HUES48 (cell line): Measurements from ENCODE around the gene DPPA5.
"Not testable (repeated sequence)": the region's sequence is repeated elsewhere in the genome, so short reads cannot be mapped to it uniquely, and the experiment has no call there.

Experiments
- H3K27ac ChIP-seq: one replicate; pipeline ENCODE4 v1.7.0; 2013; ENCODE audit warnings: low read depth, low read length, inconsistent platforms
- H3K27me3 ChIP-seq: 2 replicates; pipeline ENCODE4 v1.6.1; 2013; ENCODE audit warnings: mild to moderate bottlenecking, low read length; ENCODE audit not compliant: control insufficient read depth, insufficient read depth
- H3K36me3 ChIP-seq: 2 replicates; pipeline ENCODE4 v1.6.1; 2013; ENCODE audit warnings: low read length; ENCODE audit not compliant: control insufficient read depth, insufficient read depth
- H3K4me1 ChIP-seq: 2 replicates; pipeline ENCODE4 v1.6.1; 2013; ENCODE audit warnings: mild to moderate bottlenecking, low read length; ENCODE audit not compliant: control insufficient read depth, insufficient read depth
- H3K4me3 ChIP-seq: 2 replicates; pipeline ENCODE4 v1.5.1; 2013; ENCODE audit warnings: mild to moderate bottlenecking, low read depth, low read length
- H3K9ac ChIP-seq: 2 replicates; pipeline ENCODE4 v1.6.1; 2013; ENCODE audit warnings: mild to moderate bottlenecking, low read depth, low read length, moderate library complexity
- H3K9me3 ChIP-seq: 2 replicates; pipeline ENCODE4 v1.6.1; 2013; ENCODE audit warnings: low read length; ENCODE audit not compliant: control insufficient read depth, insufficient read depth

Gene DPPA5

DNA sequence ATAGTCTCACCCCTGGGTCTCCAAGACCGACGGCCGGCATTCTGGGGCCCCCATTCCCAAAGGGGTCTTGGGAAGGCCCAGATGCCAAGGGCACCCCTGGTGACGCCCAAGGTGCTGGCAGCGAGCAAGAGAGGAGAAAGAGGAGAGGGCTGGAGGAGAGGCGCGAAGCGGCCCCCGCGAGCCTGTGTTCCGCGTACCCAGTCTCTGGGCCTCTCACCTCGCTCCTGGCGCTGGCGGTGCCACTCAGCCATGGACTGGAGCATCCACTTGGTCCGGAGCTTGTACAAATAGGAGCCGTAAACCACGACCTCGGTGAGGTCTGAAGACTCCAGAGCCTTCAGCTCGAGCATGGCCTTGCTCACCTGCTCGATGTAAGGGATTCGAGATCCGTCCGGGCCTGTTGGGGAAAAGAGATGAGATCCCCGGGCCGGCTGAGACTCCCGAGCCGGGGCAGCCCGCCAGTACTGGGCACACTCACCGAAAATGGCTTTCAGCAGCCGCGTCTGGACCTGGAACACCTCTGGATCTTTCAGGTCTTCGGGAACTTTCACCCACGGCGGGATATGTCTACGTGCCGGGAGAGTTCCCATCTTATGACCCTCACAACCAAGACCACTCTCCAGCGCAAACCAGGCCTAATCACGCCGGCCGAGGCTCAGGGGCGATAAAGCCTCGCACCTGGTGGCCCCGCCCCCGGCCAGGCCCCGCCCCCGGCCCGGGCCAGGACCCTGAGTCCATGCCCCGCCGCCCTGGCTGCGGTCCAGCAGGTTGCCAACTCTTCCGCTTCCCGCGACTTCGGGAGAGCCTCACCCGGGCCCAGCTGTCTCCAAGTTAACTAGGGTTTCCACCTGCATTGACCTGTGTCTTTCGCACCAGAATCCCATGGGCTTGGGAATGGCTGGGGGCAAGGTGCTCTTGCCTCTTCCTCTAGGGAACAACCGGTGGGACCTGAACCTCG is at the start of gene DPPA5:
TSS of gene DPPA5 (minus strand) at position 641 of the 958 bp plus-strand sequence. CDS start at position 590, 51 bp downstream.
- Histone ChIP-seq H3K27me3 (no peaks in the 10 kb centered on the region), H3K27ac (no peak within 1 kb of the TSS), H3K4me3 (no peak within 1 kb of the TSS), H3K9ac (no peak within 1 kb of the TSS), H3K4me1 (peaks cover 18% of the 10 kb centered on the region), H3K36me3 (no peaks in the 10 kb centered on the region), H3K9me3 (no peaks in the 10 kb centered on the region; the same call in 1 of the 2 replicates)

DNA sequence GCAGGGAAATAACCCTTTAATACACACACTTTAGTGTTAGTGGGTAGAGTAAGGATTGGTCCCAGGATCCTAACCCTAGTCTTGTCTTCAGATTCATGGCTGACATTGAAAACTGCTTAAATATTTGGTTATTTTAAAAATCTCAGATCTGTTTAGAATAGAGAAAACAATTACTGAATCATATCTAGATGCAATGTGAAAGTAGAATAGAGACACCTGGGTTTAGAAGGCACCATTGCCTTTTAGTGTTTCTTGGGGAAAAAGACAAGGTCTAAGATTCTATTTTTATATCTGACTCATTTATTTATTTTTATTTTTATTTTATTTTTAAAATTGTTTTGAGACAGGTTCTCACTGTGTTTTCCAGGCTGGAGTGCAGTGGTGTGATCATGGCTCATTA is 46.6 kb upstream of the DPPA5 start:
- Histone ChIP-seq H3K27ac (no peak overlapping the region), H3K9ac (no peak overlapping the region), H3K36me3 (no peaks in the 10 kb centered on the region), H3K4me3 (no peak overlapping the region), H3K27me3 (no peaks in the 10 kb centered on the region), H3K9me3 (no peaks in the 10 kb centered on the region), H3K4me1 (no peaks in the 10 kb centered on the region)

GRCh38 chr6:73395875-73396274 is 41.8 kb upstream of the DPPA5 start:
- Histone ChIP-seq H3K4me3 (no peak overlapping the region), H3K9me3 (no peaks in the 10 kb centered on the region), H3K4me1 (no peaks in the 10 kb centered on the region), H3K9ac (no peak overlapping the region), H3K36me3 (no peaks in the 10 kb centered on the region), H3K27ac (no peak overlapping the region), H3K27me3 (no peaks in the 10 kb centered on the region)

DNA sequence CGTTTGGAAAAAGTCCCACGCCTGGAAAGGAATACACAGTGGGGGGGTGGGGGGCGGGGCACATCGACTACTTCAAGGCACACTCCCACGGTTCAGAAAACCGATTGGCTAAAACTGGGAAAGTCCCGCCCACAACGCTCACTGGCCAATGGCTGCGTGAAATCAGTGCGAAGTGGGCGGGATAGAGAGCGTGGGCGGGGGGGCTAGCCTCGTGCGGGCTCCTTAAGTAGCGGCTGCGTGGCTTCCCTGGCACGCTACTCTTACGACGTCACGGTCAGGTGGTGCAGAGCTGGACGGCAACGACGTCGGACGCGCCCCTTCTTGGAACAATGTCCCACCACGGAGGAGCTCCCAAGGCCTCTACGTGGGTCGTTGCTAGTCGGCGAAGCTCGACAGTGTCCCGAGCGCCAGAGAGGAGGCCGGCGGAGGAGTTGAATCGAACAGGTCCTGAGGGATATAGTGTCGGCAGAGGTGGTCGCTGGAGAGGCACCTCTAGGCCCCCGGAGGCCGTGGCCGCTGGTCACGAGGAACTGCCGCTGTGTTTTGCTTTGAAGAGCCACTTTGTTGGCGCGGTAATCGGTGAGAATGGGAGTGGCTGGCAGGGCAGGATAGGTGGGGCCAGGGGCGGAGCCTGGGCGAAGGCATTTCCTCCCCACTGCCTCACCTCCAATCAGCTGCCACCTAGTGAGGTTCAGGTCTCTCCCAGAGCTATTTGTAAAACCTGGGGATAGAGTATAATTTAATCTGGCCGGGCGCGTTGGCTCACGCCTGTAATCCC is 40.7 kb upstream of the DPPA5 start, which contains the start of gene DDX43:
TSS of gene DDX43 (plus strand) at position 252 of the 778 bp plus-strand sequence. CDS start at position 330, 78 bp downstream.
- H3K27me3 ChIP-seq = no peaks in the 10 kb centered on the region
- H3K4me1 ChIP-seq = no peaks in the 10 kb centered on the region
- H3K9me3 ChIP-seq = no peaks in the 10 kb centered on the region
- H3K4me3 ChIP-seq = no peak within 1 kb of the TSS
- no peak within 1 kb of the TSS for H3K9ac ChIP-seq
- H3K36me3 ChIP-seq = no peaks in the 10 kb centered on the region
- H3K27ac ChIP-seq = no peak within 1 kb of the TSS

GRCh38 chr6:73393278-73393677 is 39.2 kb upstream of the DPPA5 start:
- H3K27me3 ChIP-seq = no peaks in the 10 kb centered on the region
- no peaks in the 10 kb centered on the region for H3K36me3 ChIP-seq
- H3K4me1 ChIP-seq = peaks cover 7% of the 10 kb centered on the region; the same call in 1 of the 2 replicates
- H3K9me3 ChIP-seq = no peaks in the 10 kb centered on the region
- H3K4me3 ChIP-seq = no peak overlapping the region
- no peak overlapping the region for H3K27ac ChIP-seq
- no peak overlapping the region for H3K9ac ChIP-seq

DNA sequence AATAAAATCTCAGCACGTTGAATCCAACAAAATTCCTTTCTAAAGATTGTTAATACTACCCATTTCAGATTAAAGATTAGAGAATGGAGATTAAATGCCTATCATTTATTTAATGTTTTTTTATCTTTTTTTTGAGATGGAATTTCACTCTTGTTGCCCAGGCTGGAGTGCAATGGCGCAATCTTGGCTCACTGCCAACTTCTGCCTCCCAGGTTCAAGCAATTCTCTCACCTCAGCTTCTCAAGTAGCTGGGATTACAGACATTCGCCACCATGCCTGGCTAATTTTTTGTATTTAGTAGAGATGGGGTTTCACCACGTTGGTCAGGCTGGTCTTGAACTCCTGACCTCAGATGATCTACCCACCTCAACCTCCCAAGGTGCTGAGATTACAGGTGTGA is 38.1 kb upstream of the DPPA5 start:
- not testable (repeated sequence) for H3K4me3 ChIP-seq, H3K36me3 ChIP-seq, H3K27me3 ChIP-seq, H3K27ac ChIP-seq, H3K9me3 ChIP-seq, H3K4me1 ChIP-seq, H3K9ac ChIP-seq

- Histone ChIP-seq H3K4me3 (no peak overlapping the region), H3K27me3 (no peaks in the 10 kb centered on the region), H3K4me1 (peaks cover 8% of the 10 kb centered on the region; the same call in 1 of the 2 replicates), H3K27ac (no peak overlapping the region), H3K9ac (no peak overlapping the region), H3K9me3 (no peaks in the 10 kb centered on the region), H3K36me3 (no peaks in the 10 kb centered on the region)
Observed at GRCh38 chr6:73391675-73392074, 37.6 kb upstream of the DPPA5 start.

- no peaks in the 10 kb centered on the region for H3K36me3 ChIP-seq
- H3K9me3 ChIP-seq = no peaks in the 10 kb centered on the region
- H3K4me3 ChIP-seq = no peak overlapping the region
- no peaks in the 10 kb centered on the region for H3K27me3 ChIP-seq
- H3K27ac ChIP-seq = no peak overlapping the region
- no peak overlapping the region for H3K9ac ChIP-seq
- H3K4me1 ChIP-seq = peaks cover 8% of the 10 kb centered on the region; the same call in 1 of the 2 replicates
Observed at GRCh38 chr6:73389854-73390253, 35.8 kb upstream of the DPPA5 start.

DNA sequence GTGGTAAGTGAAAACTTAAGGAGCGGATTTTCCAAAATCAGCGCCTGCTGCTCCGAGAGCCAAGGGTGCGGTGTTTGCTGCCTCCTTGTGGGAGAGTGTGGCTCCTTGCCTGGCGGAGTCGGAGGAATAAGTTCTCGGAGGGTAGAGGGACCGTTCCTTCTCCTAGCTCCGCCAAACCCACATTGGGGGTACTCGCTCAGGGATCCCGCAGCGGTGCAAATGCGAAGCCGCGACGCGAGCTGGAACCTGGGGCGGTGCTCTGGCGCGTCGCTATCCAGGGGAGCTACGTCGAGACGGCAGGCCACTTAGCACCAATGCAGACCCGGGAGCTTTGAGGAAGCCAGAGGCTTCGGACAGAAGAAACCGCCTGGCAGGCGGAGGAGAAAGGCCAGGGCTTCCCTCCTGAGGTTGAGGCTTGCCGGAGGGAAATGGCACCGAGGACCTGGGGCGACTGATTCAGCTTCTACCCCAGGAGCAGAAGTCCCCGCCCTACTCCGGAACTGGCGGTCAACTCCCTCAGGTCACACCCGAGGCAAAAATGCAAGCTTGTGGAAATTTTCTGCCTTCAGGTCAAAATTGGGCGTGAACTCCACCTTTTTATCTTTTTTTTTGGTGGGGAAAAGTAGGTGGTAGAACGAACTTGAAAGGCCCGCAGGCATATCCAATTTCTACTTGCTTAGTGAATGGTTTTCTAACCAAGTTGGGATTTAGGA is 34.9 kb upstream of the DPPA5 start:
- Histone ChIP-seq H3K4me3 (peak overlapping the region; percentile 61), H3K9ac (peak overlapping the region; percentile 59), H3K36me3 (no peaks in the 10 kb centered on the region), H3K27ac (peak overlapping the region; percentile 78), H3K4me1 (peaks cover 8% of the 10 kb centered on the region; the same call in 1 of the 2 replicates), H3K9me3 (no peaks in the 10 kb centered on the region), H3K27me3 (no peaks in the 10 kb centered on the region)

DNA sequence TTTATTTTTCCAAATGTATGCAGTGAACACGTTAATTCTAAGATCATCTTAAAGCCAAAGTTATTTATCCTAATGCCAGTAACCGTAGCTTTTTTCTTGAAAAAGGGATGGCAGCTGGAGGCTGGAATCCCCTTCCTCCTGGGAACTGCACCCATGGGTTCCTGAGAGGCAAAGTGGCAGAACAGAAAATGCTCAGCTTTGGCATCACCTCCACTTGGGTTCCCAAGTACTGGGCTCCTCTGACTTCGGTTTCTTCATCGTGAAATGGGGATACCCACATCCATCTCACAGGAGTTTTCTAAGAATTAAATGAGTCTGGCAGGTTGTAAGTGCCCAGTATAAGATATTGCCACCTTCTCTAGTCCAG is 34.3 kb upstream of the DPPA5 start:
- H3K27me3 ChIP-seq = no peaks in the 10 kb centered on the region
- peak overlapping the region; percentile 78 for H3K27ac ChIP-seq
- H3K4me1 ChIP-seq = peaks cover 8% of the 10 kb centered on the region; the same call in 1 of the 2 replicates
- H3K36me3 ChIP-seq = no peaks in the 10 kb centered on the region
- H3K9me3 ChIP-seq = no peaks in the 10 kb centered on the region
- 0 out of 2 replicates have a peak overlapping the region, but pooled peaks have one; percentile 59 for H3K9ac ChIP-seq
- peak overlapping the region; percentile 61 for H3K4me3 ChIP-seq
